ENCODE measurements around the gene CCR2. TPM values are rescaled to one million over a fixed set of nuclear protein-coding genes. Genes with fewer than 3 reads are reported as not detected.

The CCR2 gene
- polyA plus RNA-seq, 1 donor (not counting 4 experiments of a cell fraction or from before 2014, with no cell fraction given), result 0.07 TPM

DNA sequence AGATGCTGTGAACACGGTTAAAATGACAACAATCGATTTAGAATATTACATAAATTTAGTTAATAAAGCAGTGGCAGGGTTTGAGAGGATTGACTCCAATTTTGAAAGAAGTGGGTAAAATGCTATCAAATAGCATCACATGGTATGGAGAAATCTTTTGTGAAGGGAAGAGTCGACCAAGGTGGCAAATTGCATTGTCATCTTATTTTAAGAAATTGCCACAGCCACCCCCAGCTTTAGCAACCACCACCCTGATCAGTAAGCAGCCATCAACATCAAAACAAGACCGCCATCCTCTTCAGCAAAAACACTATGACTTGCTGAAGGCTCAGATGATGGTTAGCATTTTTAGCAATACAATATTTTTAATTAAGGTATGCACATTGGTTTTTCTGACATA lies 11.1 kb downstream of the CCR2 start:
- dilution Hi-C loops (cut with MboI; ENCODE audit: extremely low pct_ligation_motif_present, low sequenced_read_pairs), result no loop called here
- Histone ChIP-seq H3K9me1 (ENCODE audit: control insufficient read depth, extremely low read depth, insufficient read depth, low read length) (no peaks in the 10 kb centered on the region), H2AFZ (ENCODE audit: control insufficient read depth, low read length) (no peak overlapping the region), H3K4me2 (ENCODE audit: control insufficient read depth, extremely low read depth, insufficient read depth, low read depth, low read length) (no peak overlapping the region), H3K9ac (ENCODE audit: control insufficient read depth, extremely low read depth, insufficient read depth, low read length) (no peak overlapping the region), H3K4me3 (ENCODE audit: control insufficient read depth in 2 of 3, extremely low read depth in 1 of 3, insufficient read depth in 2 of 3, low read depth in 1 of 3, low read length in 3 of 3) (no peak overlapping the region), H3K36me3 (ENCODE audit: control insufficient read depth in 2 of 2, extremely low read depth in 1 of 2, insufficient read depth in 2 of 2, low read length in 2 of 2) (no peaks in the 10 kb centered on the region), H3K4me1 (ENCODE audit: control insufficient read depth, extremely low read depth, insufficient read depth, low read length) (peaks cover 7% of the 10 kb centered on the region), H3K27me3 (ENCODE audit: control insufficient read depth, extremely low read depth, insufficient read depth, low read length) (no peaks in the 10 kb centered on the region), H3K79me2 (ENCODE audit: control insufficient read depth, insufficient read depth, low read length) (no peaks in the 10 kb centered on the region), H4K20me1 (ENCODE audit: control insufficient read depth, extremely low read depth, insufficient read depth, low read length) (no peaks in the 10 kb centered on the region), H3K9me3 (ENCODE audit: control insufficient read depth, low read depth, low read length) (no peaks in the 10 kb centered on the region), H3K27ac (ENCODE audit: control insufficient read depth, insufficient read depth, low read length) (no peak overlapping the region)
- TF ChIP-seq, protein P1, sequence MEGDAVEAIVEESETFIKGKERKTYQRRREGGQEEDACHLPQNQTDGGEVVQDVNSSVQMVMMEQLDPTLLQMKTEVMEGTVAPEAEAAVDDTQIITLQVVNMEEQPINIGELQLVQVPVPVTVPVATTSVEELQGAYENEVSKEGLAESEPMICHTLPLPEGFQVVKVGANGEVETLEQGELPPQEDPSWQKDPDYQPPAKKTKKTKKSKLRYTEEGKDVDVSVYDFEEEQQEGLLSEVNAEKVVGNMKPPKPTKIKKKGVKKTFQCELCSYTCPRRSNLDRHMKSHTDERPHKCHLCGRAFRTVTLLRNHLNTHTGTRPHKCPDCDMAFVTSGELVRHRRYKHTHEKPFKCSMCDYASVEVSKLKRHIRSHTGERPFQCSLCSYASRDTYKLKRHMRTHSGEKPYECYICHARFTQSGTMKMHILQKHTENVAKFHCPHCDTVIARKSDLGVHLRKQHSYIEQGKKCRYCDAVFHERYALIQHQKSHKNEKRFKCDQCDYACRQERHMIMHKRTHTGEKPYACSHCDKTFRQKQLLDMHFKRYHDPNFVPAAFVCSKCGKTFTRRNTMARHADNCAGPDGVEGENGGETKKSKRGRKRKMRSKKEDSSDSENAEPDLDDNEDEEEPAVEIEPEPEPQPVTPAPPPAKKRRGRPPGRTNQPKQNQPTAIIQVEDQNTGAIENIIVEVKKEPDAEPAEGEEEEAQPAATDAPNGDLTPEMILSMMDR (optimal IDR thresholded peaks at IDR 0.05 in 1 of 3, IDR thresholded peaks at IDR 0.05 in 1 of 3, conservative IDR thresholded peaks at IDR 0.05 in 1 of 3; ENCODE audit: extremely low read depth in 1 of 3, insufficient read depth in 2 of 3, low read length in 3 of 3), result no peak
- TF ChIP-seq EZH2 (IDR thresholded peaks at IDR 0.05; ENCODE audit: low read length), result no peak
- no peak for FAIRE-seq
- DNase-seq (ENCODE audit: low read depth, low spot score), result no peak

DNA sequence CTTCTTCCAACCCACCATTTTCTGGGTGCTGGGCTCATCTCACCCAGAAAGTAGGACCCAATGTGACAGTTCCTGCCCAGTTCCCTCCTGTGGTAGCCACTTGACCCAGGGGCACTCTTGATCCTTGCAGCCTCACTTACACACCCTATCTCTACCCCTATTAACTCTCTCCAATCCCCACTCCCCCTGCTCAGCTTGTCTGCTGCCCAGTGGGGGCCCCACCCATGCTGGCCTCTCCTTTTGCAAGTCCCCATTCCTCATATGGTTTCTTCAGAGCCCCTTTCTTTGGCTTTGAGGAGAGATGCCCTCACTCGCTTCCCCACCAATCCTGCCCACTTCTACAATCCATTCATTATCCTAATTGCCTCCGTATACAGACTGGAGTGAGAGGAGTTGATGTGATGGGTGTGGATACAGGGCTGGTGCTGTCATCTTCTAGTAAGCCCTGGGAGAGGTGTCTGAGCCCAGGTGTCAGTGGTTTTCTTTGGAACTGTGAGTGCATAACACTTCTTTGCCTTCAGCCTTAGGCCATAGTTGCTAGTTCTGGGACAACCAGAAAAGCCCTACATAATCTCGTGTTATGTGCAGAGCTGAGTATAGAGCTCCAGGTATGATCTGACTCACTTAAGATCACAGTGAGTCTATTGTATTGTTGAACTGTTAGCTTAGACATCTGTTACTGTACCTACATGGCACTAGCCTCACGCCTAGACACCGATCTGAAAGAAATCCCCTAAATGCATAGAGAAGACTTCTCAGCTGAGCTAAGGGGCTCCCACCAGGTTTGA lies 12.0 kb downstream of the CCR2 start:
- Histone ChIP-seq H4K20me1 (ENCODE audit: control insufficient read depth, extremely low read depth, insufficient read depth, low read length) (no peaks in the 10 kb centered on the region), H3K9ac (ENCODE audit: control insufficient read depth, extremely low read depth, insufficient read depth, low read length) (no peak overlapping the region), H3K27me3 (ENCODE audit: control insufficient read depth, extremely low read depth, insufficient read depth, low read length) (no peaks in the 10 kb centered on the region), H3K4me1 (ENCODE audit: control insufficient read depth, extremely low read depth, insufficient read depth, low read length) (peaks cover 7% of the 10 kb centered on the region), H3K9me1 (ENCODE audit: control insufficient read depth, extremely low read depth, insufficient read depth, low read length) (no peaks in the 10 kb centered on the region), H2AFZ (ENCODE audit: control insufficient read depth, low read length) (no peak overlapping the region), H3K27ac (ENCODE audit: control insufficient read depth, insufficient read depth, low read length) (no peak overlapping the region), H3K79me2 (ENCODE audit: control insufficient read depth, insufficient read depth, low read length) (no peaks in the 10 kb centered on the region), H3K4me2 (ENCODE audit: control insufficient read depth, extremely low read depth, insufficient read depth, low read depth, low read length) (no peak overlapping the region), H3K4me3 (ENCODE audit: control insufficient read depth in 2 of 3, extremely low read depth in 1 of 3, insufficient read depth in 2 of 3, low read depth in 1 of 3, low read length in 3 of 3) (no peak overlapping the region), H3K36me3 (ENCODE audit: control insufficient read depth in 2 of 2, extremely low read depth in 1 of 2, insufficient read depth in 2 of 2, low read length in 2 of 2) (no peaks in the 10 kb centered on the region), H3K9me3 (ENCODE audit: control insufficient read depth, low read depth, low read length) (no peaks in the 10 kb centered on the region)
- dilution Hi-C loops (cut with MboI; ENCODE audit: extremely low pct_ligation_motif_present, low sequenced_read_pairs), result no loop called here
- TF ChIP-seq EZH2 (IDR thresholded peaks at IDR 0.05; ENCODE audit: low read length), result no peak
- TF ChIP-seq, protein P1 (optimal IDR thresholded peaks at IDR 0.05 in 1 of 3, IDR thresholded peaks at IDR 0.05 in 1 of 3, conservative IDR thresholded peaks at IDR 0.05 in 1 of 3; ENCODE audit: extremely low read depth in 1 of 3, insufficient read depth in 2 of 3, low read length in 3 of 3), result no peak
- peak; percentile 93 for FAIRE-seq
- peak; percentile 54 for DNase-seq (ENCODE audit: low read depth, low spot score)
